Measurements from ENCODE around the gene GSDME. TPM values are rescaled to one million over a fixed set of nuclear protein-coding genes. Genes with fewer than 3 reads are reported as not detected.

GSDME gene
- total and polyA plus RNA-seq, 3 experiments from 2014 or later = 0.26 to 3.9 (median 3.7) TPM

DNA sequence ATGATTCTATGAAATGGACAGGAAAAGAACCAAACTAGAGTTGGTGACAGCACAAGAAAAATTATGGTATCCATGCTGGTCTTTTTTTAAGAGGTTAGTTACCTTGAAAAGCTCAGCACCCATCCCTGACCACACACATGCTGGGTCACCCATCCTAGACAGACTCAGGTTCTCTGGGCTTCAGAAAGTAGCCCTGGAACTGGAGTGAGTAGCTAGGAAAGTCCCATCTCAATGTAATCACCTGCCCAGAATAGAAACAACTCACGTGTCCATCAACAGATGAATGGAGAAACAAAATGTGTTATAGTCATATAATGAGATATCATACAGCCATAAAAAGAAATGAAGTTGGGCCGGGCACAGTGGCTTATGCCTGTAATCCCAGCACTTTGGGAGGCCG lies 37.0 kb downstream of the GSDME start:
- no peaks in the 10 kb centered on the region for H3K36me3 ChIP-seq (ENCODE audit: insufficient read depth, low read length)
- no peaks in the 10 kb centered on the region for H3K4me1 ChIP-seq (ENCODE audit: insufficient read depth, low read length)
- H3K9me3 ChIP-seq (ENCODE audit: low read length) = no peaks in the 10 kb centered on the region
- POLR2A ChIA-PET = no interaction called here
- Mint-ChIP-seq H3K4me1 (peaks cover 7 to 9% (median 7%) of the 10 kb centered on the region in 3 donors), H3K4me3 (no peak overlapping the region), H3K36me3 (peaks cover 0 to 4% (median 0%) of the 10 kb centered on the region in 3 donors), H3K27me3 (peaks cover 16 to 37% of the 10 kb centered on the region in 2 donors), H3K27ac (no peak overlapping the region), H3K9me3 (no peaks in the 10 kb centered on the region)
- CTCF ChIA-PET = no interaction called here
- no peaks in the 10 kb centered on the region for H3K27me3 ChIP-seq (ENCODE audit: insufficient read depth, low read length, poor library complexity, severe bottlenecking)
- DNase-seq = no peak
- no peak overlapping the region for H3K27ac ChIP-seq (ENCODE audit: low read depth, low read length)
- H3K4me3 ChIP-seq (ENCODE audit: low read length) = no peak overlapping the region

DNA sequence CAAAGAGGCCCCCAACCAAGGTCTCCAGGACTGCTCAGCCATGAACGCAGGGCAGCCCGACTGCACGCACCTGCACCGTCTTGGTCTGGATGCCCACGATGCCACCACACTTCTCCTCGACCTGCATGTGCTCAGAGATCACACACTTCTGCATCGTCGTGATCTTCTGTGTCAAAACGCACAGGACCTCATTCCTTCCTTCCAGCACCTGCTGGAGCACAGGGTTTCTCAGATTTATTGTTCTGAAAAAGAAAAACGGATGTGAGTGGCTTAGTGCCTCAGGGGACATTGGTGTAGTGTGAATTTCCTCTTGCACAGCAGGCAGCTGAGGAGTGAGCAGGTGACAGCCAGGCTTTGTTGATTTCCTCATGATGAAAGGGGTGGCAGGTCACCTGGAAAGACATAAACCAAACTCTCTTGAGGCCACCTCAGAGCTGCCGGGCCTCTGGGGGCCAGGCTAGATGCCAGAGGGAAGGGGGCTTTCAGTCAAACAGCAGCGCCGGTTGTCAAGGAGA lies 38.2 kb downstream of the GSDME start:
- no peak overlapping the region for H3K27ac Mint-ChIP-seq
- Histone ChIP-seq H3K27me3 (ENCODE audit: insufficient read depth, low read length, poor library complexity, severe bottlenecking) (no peaks in the 10 kb centered on the region), H3K9me3 (ENCODE audit: low read length) (no peaks in the 10 kb centered on the region), H3K4me3 (ENCODE audit: low read length) (no peak overlapping the region), H3K27ac (ENCODE audit: low read depth, low read length) (no peak overlapping the region), H3K36me3 (ENCODE audit: insufficient read depth, low read length) (no peaks in the 10 kb centered on the region), H3K4me1 (ENCODE audit: insufficient read depth, low read length) (no peaks in the 10 kb centered on the region)
- H3K4me1 Mint-ChIP-seq = peaks cover 7 to 10% (median 8%) of the 10 kb centered on the region in 3 donors
- H3K36me3 Mint-ChIP-seq = no peaks in the 10 kb centered on the region
- CTCF ChIA-PET = no interaction called here
- H3K27me3 Mint-ChIP-seq = peaks cover 18 to 44% of the 10 kb centered on the region in 2 donors
- H3K4me3 Mint-ChIP-seq = no peak overlapping the region
- DNase-seq = no peak
- POLR2A ChIA-PET = no interaction called here
- no peaks in the 10 kb centered on the region for H3K9me3 Mint-ChIP-seq

DNA sequence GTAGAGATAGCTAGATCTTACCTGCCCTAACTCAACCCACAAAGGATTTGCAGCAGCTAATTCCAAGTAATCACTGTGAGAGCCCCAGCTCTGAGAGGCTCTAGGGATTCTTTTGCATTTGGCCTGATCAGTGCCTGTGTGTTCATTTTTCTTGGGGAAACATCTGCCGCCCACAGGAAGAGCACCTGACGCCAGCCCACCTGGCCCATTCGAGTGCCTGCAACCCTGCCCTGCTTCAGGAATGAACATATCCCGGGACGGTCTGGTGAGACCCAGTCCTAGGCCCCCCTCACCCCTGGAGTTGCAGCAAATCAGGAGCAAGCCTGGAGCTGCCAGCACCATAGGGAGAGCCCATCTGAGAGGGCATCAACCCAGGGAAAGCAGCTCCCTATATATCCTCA lies 38.8 kb downstream of the GSDME start:
- H3K27me3 ChIP-seq (ENCODE audit: insufficient read depth, low read length, poor library complexity, severe bottlenecking) = no peaks in the 10 kb centered on the region
- peaks cover 7 to 10% (median 8%) of the 10 kb centered on the region in 3 donors for H3K4me1 Mint-ChIP-seq
- no peak overlapping the region for H3K27ac Mint-ChIP-seq
- no peaks in the 10 kb centered on the region for H3K4me1 ChIP-seq (ENCODE audit: insufficient read depth, low read length)
- no peaks in the 10 kb centered on the region for H3K36me3 ChIP-seq (ENCODE audit: insufficient read depth, low read length)
- H3K9me3 ChIP-seq (ENCODE audit: low read length) = no peaks in the 10 kb centered on the region
- CTCF ChIA-PET = no interaction called here
- no peaks in the 10 kb centered on the region for H3K9me3 Mint-ChIP-seq
- no peak overlapping the region for H3K4me3 Mint-ChIP-seq
- no peaks in the 10 kb centered on the region for H3K36me3 Mint-ChIP-seq
- no peak for DNase-seq
- H3K4me3 ChIP-seq (ENCODE audit: low read length) = no peak overlapping the region
- peaks cover 18 to 50% of the 10 kb centered on the region in 2 donors for H3K27me3 Mint-ChIP-seq
- no peak overlapping the region for H3K27ac ChIP-seq (ENCODE audit: low read depth, low read length)
- POLR2A ChIA-PET = no interaction called here

DNA sequence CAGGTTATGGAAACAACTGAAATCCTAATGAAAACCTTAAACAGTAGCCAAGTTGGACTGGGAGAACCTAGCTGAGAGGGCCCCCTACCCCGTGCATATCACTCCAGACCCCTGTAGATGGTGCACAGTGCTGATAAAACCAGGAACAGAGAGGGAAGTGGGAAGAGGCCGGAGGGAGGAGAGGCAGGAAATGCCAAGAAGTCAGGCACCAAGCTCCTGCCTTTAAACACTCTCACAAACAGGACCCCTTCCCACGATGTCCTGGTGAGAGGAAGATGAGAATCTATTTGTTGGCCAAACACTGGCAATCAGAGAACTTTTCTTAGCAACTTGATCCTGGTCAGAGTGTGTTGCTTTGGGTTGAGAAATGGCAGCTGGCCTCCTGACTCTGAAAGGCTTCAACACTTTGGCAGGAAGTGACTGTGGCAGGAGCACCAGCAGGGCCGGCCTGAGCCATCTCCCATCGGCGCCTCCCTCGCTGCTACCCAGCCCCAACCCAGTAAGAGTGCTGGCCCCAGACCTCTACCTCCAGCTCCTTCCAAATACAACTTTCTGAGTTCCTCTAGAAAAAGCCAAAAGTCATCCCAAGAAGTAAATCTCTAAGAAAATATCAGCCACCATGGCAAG lies 39.5 kb downstream of the GSDME start:
- no peaks in the 10 kb centered on the region for H3K36me3 Mint-ChIP-seq
- peaks cover 24 to 52% of the 10 kb centered on the region in 2 donors for H3K27me3 Mint-ChIP-seq
- Histone ChIP-seq H3K36me3 (ENCODE audit: insufficient read depth, low read length) (no peaks in the 10 kb centered on the region), H3K27ac (ENCODE audit: low read depth, low read length) (no peak overlapping the region), H3K27me3 (ENCODE audit: insufficient read depth, low read length, poor library complexity, severe bottlenecking) (no peaks in the 10 kb centered on the region), H3K4me1 (ENCODE audit: insufficient read depth, low read length) (no peaks in the 10 kb centered on the region), H3K4me3 (ENCODE audit: low read length) (no peak overlapping the region), H3K9me3 (ENCODE audit: low read length) (no peaks in the 10 kb centered on the region)
- POLR2A ChIA-PET = no interaction called here
- H3K9me3 Mint-ChIP-seq = no peaks in the 10 kb centered on the region
- CTCF ChIA-PET = no interaction called here
- H3K4me3 Mint-ChIP-seq = no peak overlapping the region
- H3K4me1 Mint-ChIP-seq = peaks cover 7 to 10% (median 8%) of the 10 kb centered on the region in 3 donors
- no peak overlapping the region for H3K27ac Mint-ChIP-seq
- DNase-seq = no peak

DNA sequence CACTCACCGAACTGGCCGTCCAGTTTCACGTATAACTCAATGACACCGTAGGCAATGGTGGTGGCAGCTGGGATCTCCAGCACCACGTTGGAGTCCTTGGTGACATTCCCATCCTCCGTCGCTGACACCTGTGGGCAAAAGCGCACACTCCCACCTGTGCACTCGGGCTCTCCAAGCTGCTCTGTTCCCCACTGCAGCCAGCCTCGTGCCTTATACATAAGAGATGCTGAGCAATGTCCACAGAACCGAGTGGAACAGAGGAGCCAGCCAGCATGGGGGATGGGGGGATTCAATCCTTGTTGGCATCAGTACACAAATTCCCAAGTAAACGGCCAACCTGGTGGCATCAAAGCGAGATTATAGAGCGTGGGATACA lies 40.0 kb downstream of the GSDME start:
- ChIA-PET POLR2A (no interaction called here), CTCF (no interaction called here)
- Mint-ChIP-seq H3K4me3 (no peak overlapping the region), H3K27ac (no peak overlapping the region), H3K27me3 (peaks cover 28 to 54% of the 10 kb centered on the region in 2 donors), H3K36me3 (no peaks in the 10 kb centered on the region), H3K4me1 (peaks cover 7 to 10% (median 8%) of the 10 kb centered on the region in 3 donors), H3K9me3 (no peaks in the 10 kb centered on the region)
- no peak overlapping the region for H3K27ac ChIP-seq (ENCODE audit: low read depth, low read length)
- H3K27me3 ChIP-seq (ENCODE audit: insufficient read depth, low read length, poor library complexity, severe bottlenecking) = no peaks in the 10 kb centered on the region
- no peaks in the 10 kb centered on the region for H3K4me1 ChIP-seq (ENCODE audit: insufficient read depth, low read length)
- no peak for DNase-seq
- no peak overlapping the region for H3K4me3 ChIP-seq (ENCODE audit: low read length)
- H3K36me3 ChIP-seq (ENCODE audit: insufficient read depth, low read length) = no peaks in the 10 kb centered on the region
- no peaks in the 10 kb centered on the region for H3K9me3 ChIP-seq (ENCODE audit: low read length)

DNA sequence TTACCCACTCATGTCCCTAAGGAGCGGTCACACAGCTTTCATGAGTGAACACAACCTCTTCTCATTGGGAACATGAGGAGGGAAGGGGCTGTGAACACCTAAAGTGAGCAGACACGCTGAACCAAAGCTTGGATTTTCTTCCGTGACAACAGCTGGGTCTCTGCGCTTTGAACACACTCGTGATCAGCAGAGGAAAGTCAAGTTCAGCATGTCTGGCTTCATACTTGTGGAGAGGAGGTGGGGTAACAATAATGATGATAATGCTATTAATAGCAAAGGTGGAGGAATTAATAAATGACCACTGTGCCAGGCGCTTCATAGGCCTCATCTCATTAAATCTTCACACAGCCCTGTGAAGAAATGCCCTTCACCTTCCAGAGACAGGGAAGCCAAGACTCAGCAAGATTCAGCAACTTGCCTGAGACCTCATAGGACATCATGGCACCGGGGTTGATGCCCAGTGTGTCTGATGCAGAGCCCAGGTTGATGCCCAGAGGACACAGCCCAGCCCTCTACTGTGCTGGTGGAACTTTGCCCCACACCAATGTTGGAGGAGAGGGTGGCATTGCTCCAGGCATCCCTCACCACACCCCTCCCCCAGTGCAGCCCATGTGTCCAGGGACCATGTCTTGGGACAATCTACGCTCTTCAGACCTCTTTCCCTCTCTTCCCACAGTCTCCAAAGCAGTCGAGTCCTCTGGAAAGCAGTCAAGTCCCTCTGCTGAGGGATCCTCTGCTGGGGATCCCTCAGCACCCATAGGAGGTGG lies 40.6 kb downstream of the GSDME start:
- Histone ChIP-seq H3K27me3 (ENCODE audit: insufficient read depth, low read length, poor library complexity, severe bottlenecking) (no peaks in the 10 kb centered on the region), H3K27ac (ENCODE audit: low read depth, low read length) (no peak overlapping the region), H3K9me3 (ENCODE audit: low read length) (no peaks in the 10 kb centered on the region), H3K4me3 (ENCODE audit: low read length) (no peak overlapping the region), H3K36me3 (ENCODE audit: insufficient read depth, low read length) (no peaks in the 10 kb centered on the region), H3K4me1 (ENCODE audit: insufficient read depth, low read length) (no peaks in the 10 kb centered on the region)
- no peak overlapping the region for H3K27ac Mint-ChIP-seq
- H3K4me1 Mint-ChIP-seq = peaks cover 7 to 10% (median 8%) of the 10 kb centered on the region in 3 donors
- no peaks in the 10 kb centered on the region for H3K9me3 Mint-ChIP-seq
- ChIA-PET CTCF (no interaction called here), POLR2A (no interaction called here)
- DNase-seq = no peak
- H3K27me3 Mint-ChIP-seq = peaks cover 28 to 52% of the 10 kb centered on the region in 2 donors
- no peaks in the 10 kb centered on the region for H3K36me3 Mint-ChIP-seq
- peak overlapping the region in 1 of 7 donors; percentile 38 for H3K4me3 Mint-ChIP-seq

DNA sequence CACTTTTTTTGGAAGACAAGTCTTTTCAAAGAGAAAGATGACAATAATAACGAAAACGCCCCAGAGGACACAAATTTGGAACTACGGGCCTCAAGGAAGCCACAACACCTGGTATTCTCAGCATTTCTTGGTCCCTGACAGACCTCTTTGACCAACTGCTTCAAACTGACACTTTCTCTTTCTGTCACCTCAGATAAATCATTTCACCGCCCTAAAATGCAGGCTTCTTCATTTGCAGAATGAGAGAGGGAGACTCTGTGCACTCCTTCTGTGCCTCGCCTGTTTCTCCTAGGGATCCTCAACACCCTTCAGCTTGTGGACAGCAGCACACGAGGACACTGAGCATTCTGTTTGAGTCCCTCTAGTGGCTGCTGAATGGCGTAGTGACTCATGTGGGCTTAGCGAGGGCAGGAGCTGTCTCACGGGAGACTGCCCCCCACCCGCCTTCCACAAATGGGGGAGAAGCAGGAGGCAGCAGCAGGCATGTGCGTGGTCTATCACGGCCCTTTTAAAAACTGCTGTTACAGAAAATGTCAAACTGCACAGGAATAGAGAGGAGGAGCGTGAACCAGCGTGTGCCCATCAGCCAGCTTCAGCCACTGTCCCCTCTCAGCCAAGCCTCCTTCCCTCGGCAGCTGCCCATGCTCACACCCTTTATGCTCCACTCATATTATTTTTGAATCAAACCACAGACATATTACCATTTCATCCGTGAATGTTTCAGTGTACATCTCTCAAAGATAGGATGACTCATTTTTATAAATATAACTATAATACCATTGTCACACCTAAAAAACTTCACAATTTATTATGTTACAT lies 41.4 kb downstream of the GSDME start:
- Mint-ChIP-seq H3K9me3 (no peaks in the 10 kb centered on the region), H3K4me3 (peak overlapping the region in 1 of 7 donors; percentile 14), H3K4me1 (peaks cover 7 to 10% (median 8%) of the 10 kb centered on the region in 3 donors), H3K27me3 (peaks cover 26 to 48% of the 10 kb centered on the region in 2 donors), H3K36me3 (no peaks in the 10 kb centered on the region), H3K27ac (no peak overlapping the region)
- Histone ChIP-seq H3K27ac (ENCODE audit: low read depth, low read length) (no peak overlapping the region), H3K4me1 (ENCODE audit: insufficient read depth, low read length) (no peaks in the 10 kb centered on the region), H3K36me3 (ENCODE audit: insufficient read depth, low read length) (no peaks in the 10 kb centered on the region), H3K4me3 (ENCODE audit: low read length) (no peak overlapping the region), H3K9me3 (ENCODE audit: low read length) (no peaks in the 10 kb centered on the region), H3K27me3 (ENCODE audit: insufficient read depth, low read length, poor library complexity, severe bottlenecking) (no peaks in the 10 kb centered on the region)
- DNase-seq = no peak
- ChIA-PET POLR2A (no interaction called here), CTCF (no interaction called here)

DNA sequence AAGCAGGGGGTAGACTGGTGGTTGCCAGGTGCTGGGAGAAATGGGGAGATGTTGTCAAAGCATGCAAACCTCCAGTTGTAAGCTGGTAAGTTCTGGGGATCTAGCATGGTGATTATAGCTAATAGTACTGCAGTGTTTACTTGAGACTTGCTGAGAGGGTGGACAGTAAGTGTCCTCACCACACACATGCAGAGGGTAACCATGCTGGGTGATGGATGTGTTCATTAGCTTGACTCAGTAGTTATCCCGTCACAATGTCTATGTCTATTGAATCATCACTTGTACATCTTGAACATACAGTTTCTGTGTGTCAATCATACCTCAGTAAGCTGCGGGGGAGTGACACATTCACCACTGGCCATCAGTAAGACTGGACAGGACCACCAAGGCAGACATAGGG lies 42.1 kb downstream of the GSDME start:
- no peak for DNase-seq
- H3K27me3 Mint-ChIP-seq = peaks cover 24 to 48% of the 10 kb centered on the region in 2 donors
- peaks cover 7 to 10% (median 8%) of the 10 kb centered on the region in 3 donors for H3K4me1 Mint-ChIP-seq
- H3K27ac ChIP-seq (ENCODE audit: low read depth, low read length) = no peak overlapping the region
- no peaks in the 10 kb centered on the region for H3K27me3 ChIP-seq (ENCODE audit: insufficient read depth, low read length, poor library complexity, severe bottlenecking)
- H3K36me3 ChIP-seq (ENCODE audit: insufficient read depth, low read length) = no peaks in the 10 kb centered on the region
- POLR2A ChIA-PET = no interaction called here
- H3K27ac Mint-ChIP-seq = no peak overlapping the region
- no peaks in the 10 kb centered on the region for H3K9me3 ChIP-seq (ENCODE audit: low read length)
- H3K36me3 Mint-ChIP-seq = no peaks in the 10 kb centered on the region
- H3K4me3 Mint-ChIP-seq = no peak overlapping the region
- no peaks in the 10 kb centered on the region for H3K4me1 ChIP-seq (ENCODE audit: insufficient read depth, low read length)
- H3K4me3 ChIP-seq (ENCODE audit: low read length) = no peak overlapping the region
- CTCF ChIA-PET = no interaction called here
- no peaks in the 10 kb centered on the region for H3K9me3 Mint-ChIP-seq
